GM18498 (cell line): ENCODE data around the gene TOLLIP.

Experiments
- ATAC-seq: cut with Tn5 transposase; IDR thresholded peaks from one replicate; pipeline ENCODE4 v1.9.1; 2021; ENCODE audit warnings: mild to moderate bottlenecking, moderate library complexity; ENCODE audit not compliant: unreplicated experiment

TOLLIP gene

GRCh38 chr11:1300121-1300520 lies 9.3 kb downstream of the TOLLIP start:
- no peak for ATAC-seq

GRCh38 chr11:1299621-1300020 lies 9.8 kb downstream of the TOLLIP start:
- no peak for ATAC-seq

DNA sequence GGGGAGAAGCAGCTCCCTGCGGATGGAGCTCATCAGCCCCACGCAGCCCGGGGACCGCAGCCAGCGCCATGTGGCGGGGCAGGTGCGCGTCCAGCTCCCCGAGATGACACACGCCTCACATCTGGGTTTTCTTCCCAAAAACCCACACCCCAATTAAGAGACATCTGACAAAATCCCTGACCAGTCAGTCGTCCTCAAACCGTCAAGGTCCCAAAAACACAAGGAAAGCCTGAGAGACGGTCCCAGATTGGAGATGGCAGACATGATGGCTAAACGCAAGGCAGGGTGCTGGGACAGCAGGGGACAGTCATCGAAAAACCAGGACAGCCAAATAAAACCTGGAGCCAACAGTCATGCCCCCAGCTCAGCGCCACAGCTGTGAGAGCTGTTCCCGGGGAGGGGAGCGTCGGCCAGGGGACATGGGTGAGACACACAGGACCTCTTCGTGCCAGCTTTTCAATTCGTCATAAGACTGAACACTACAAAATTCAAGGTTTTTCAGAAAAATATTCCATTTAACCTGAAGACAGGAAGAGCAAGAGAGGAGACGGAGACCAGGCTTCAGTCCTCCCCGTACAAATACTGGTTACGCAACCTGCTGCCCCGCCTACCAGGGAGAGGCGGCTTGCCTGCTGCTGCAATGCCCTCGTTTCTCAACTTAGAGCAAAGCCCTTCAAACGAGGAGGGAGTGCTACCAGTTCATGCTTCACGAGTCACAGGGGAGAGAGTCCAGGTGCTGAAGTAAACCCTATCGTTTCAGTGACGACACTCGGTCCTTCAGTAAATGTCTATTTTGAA lies 10.5 kb downstream of the TOLLIP start:
- no peak for ATAC-seq

- no peak for ATAC-seq
These were observed 11.6 kb downstream of the TOLLIP start for GRCh38 chr11:1297576-1298473.

DNA sequence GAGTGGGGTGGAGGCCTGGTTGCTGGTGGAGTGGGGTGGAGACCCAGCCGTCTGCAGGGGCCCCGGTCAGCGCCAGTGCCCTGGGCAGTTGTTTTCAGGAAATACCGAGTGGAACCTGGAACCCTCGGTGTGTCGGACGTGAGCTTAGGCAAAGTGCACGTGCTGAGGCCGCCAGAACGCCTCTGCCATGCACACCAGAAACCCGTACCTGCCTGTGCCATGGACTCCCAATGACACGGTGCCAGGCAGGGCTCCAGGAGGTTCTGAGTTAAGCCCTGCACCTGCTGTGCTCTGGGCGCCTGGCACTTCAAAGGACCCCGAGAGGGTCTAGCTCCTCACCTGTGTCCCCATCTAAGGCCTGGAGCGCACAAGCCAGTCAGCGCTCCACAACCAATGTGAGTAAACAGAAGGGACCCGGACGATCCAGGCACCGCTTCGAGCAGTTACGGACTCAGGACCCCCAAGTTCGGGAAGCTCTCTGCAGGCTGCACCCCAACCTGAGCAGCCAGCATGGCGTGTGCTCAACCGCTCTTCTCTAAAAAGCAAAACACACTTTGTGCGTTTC lies 12.3 kb downstream of the TOLLIP start:
- ATAC-seq = no peak

DNA sequence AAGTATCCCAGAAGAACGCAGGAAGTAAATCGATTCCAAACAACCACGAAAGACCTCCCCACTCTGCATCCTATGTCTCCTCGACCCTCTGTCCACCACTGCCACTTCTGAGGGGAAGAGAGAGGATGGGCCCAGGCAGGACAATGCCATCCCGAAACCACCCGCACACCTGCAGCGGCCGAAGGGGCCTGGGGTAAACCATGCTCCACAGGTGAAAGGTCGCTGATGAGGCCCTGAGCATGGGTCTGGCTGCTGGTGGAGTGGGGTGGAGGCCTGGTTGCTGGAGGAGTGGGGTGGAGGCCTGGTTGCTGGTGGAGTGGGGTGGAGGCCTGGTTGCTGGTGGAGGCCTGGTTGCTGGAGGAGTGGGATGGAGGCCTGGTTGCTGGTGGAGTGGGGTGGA lies 13.1 kb downstream of the TOLLIP start:
- ATAC-seq = no peak

DNA sequence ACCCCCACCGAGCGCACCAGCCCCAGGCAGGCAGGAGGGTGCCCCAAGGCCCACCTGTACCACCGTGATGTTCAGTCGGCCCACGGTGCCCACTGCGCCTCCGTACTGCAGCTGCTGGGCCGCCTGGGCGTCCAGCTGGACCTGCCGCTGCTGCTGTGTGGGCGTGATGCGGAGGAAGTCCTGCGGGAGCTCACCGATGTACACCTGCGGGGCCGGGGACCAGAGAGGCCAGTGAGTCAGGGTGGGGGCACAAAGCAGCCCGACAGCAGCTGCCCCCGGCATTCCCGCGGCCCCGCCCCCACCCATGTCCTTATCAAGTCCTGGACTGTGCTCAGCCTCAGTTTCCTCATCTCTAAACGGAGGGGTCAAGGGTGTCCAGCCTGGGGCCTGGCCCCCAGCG lies 13.8 kb downstream of the TOLLIP start:
- no peak for ATAC-seq

DNA sequence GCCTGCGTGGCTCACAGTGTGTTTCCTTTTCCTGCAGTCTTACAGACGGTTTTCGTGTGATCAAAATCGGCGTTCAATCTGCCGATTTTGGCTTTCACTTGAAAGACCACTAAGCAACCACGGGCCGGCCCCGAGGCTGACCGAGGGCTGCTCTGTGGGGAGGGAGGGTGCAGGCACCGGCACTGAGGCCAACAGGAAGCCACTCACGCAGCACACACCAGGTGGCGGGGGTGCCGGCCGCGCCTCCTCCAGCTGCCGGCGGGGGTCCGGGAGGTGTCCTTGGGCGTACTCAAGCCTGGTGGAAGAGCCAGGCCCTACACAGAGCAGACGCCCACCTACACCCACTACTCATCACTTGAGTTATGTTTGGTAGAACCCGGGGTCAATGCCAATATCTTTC lies 14.3 kb downstream of the TOLLIP start:
- no peak for ATAC-seq

DNA sequence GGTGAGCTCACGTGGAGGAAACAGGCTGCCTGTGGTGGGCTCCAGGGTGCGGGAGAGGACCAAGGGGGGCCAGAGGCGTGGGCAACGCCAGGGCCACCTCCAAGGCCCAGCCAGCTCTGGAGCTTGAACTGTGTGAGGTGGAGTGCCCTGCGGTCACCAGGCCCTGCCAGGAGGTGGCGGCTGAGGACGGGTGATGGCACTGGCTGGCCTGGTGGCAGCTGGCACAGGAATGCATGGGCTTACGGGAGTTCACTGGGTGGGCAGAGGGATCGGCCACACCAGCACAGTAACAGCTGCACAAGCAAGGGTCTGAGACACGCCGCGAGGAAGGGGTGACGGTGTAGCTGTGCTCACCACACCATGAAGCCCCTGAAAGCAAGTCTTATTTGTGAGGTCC lies 15.8 kb downstream of the TOLLIP start:
- no peak for ATAC-seq

GRCh38 chr11:1292644-1293618 lies 16.5 kb downstream of the TOLLIP start:
- ATAC-seq = no peak

GRCh38 chr11:1292018-1292643 lies 17.3 kb downstream of the TOLLIP start:
- ATAC-seq = no peak

GRCh38 chr11:1291295-1292017 lies 18.0 kb downstream of the TOLLIP start:
- no peak for ATAC-seq

GRCh38 chr11:1290052-1291040 lies 19.1 kb downstream of the TOLLIP start:
- ATAC-seq = no peak

- ATAC-seq = no peak
These were observed 20.1 kb downstream of the TOLLIP start for GRCh38 chr11:1289211-1289935.

DNA sequence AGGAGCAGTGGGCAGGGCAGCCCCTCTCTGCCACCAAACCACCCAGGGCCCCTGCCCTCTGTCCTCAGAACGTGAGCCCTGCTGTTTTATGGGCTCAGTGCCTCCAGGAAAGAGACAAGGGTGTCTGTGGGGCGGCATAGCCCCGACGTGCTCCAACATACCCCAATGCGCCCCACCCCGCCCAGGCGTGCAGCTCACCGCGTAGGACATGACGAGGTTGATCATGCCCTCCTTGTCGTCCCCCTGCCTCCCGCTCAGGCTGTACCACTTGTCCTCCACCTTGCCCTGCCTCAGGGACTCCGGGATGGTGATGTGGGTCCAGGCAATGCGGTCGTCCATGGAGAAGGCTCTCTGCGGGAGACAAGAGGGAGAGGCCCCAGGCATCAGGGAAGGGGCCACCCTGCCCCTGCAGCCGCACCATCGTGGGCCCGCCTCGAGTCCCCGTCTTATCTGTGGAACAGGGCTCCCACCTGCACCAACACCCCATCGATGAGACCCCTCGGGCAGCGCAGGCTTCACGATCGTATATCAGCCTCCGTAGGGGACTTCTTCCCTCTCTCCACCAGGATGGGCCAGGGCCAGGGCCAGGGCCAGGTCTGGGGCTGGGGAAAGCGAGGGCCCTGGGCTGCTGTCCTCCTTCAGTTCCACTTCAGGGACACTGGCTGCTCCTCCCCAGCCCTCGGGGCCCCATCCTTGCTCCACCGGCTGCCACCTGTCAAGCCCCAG lies 20.8 kb downstream of the TOLLIP start:
- ATAC-seq = no peak

- ATAC-seq = no peak
These were observed 21.5 kb downstream of the TOLLIP start for GRCh38 chr11:1287928-1288327.

DNA sequence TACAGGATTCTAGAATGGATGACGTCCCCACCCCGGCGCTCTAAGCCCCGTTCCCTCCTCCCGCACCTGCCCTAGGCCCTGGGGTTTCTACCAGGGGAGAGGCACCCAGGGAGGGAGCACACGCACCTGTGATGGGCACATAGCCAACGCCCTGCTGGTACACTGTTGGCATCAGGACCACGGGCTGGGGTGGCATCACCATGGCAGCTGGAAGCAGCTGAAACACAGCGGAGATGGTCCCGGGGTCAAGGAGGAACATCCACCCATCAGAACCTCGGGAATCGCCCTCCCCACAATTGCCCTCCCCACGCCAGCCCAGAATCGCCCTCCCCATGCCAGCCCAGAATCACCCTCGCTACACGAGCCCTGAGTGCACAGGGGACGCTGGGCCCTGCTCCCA lies 23.6 kb downstream of the TOLLIP start:
- no peak for ATAC-seq
